ENCODE data around the gene FHIT.

DNA sequence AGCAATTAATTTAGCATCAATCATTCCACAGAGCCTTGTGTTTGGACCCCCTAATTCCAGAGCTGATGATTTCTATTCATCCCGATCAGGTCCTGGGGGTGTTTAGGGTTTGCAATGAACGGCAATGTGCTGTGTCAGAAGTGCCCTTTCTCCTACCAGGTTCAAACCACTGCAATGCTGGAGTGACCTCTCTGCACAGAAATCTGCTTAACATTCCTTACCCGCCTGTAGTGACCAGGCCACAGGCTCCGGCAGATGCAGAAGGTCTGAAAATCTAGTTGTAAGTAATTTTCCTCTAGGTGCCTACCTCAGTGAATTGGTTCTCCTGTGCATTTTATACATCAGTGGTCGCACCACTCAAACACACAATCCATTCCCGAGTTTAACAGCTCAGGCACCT is 1476.1 kb downstream of the FHIT start:
- TF ChIP-seq POLR2A (IDR thresholded peaks at IDR 0.05): no peak
- TF ChIP-seq, protein P1, sequence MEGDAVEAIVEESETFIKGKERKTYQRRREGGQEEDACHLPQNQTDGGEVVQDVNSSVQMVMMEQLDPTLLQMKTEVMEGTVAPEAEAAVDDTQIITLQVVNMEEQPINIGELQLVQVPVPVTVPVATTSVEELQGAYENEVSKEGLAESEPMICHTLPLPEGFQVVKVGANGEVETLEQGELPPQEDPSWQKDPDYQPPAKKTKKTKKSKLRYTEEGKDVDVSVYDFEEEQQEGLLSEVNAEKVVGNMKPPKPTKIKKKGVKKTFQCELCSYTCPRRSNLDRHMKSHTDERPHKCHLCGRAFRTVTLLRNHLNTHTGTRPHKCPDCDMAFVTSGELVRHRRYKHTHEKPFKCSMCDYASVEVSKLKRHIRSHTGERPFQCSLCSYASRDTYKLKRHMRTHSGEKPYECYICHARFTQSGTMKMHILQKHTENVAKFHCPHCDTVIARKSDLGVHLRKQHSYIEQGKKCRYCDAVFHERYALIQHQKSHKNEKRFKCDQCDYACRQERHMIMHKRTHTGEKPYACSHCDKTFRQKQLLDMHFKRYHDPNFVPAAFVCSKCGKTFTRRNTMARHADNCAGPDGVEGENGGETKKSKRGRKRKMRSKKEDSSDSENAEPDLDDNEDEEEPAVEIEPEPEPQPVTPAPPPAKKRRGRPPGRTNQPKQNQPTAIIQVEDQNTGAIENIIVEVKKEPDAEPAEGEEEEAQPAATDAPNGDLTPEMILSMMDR (IDR thresholded peaks at IDR 0.05): no peak
